NCI-H748 treated with DMSO at 0.1 percent for 48 hours (cell line): Measurements from ENCODE around the gene TOR4A.
A peak's percentile ranks its signal among the peaks of the same experiment; 100 is the strongest.
"Not testable (repeated sequence)": the region's sequence is repeated elsewhere in the genome, so short reads cannot be mapped to it uniquely, and the experiment has no call there.

Experiments
- DNase-seq: peaks from one replicate; lab custom pipeline; 2025; lab: John Stamatoyannopoulos, UW

The TOR4A gene

GRCh38 chr9:137237759-137238726 lies 39.5 kb upstream of the TOR4A start:
- no peak for DNase-seq

GRCh38 chr9:137239541-137240200 lies 37.9 kb upstream of the TOR4A start:
- not testable (repeated sequence) for DNase-seq

GRCh38 chr9:137240318-137240840 lies 37.1 kb upstream of the TOR4A start:
- no peak for DNase-seq

- DNase-seq = peak; percentile 99
Measured at GRCh38 chr9:137240841-137241489, 36.6 kb upstream of the TOR4A start, which contains the start of gene TUBB4B. Gene TUBB4B (plus strand): TSS chr9:137241287. CDS start chr9:137241361, 74 bp downstream.

- DNase-seq = no peak
Measured at GRCh38 chr9:137241490-137242268, 35.8 kb upstream of the TOR4A start.

GRCh38 chr9:137242269-137243203 lies 35.0 kb upstream of the TOR4A start:
- no peak for DNase-seq

- not testable (repeated sequence) for DNase-seq
Measured at GRCh38 chr9:137243266-137243625, 34.3 kb upstream of the TOR4A start.

GRCh38 chr9:137243626-137244485 lies 33.7 kb upstream of the TOR4A start:
- DNase-seq = no peak

GRCh38 chr9:137244486-137245449 lies 32.8 kb upstream of the TOR4A start:
- no peak for DNase-seq

GRCh38 chr9:137245450-137246421 lies 31.8 kb upstream of the TOR4A start:
- no peak for DNase-seq

- DNase-seq = no peak
Measured at GRCh38 chr9:137247135-137247915, 30.2 kb upstream of the TOR4A start.

- no peak for DNase-seq
Measured at GRCh38 chr9:137247916-137248175, 29.7 kb upstream of the TOR4A start.

- no peak for DNase-seq
Measured at GRCh38 chr9:137250329-137251193, 27.0 kb upstream of the TOR4A start.

- DNase-seq = no peak
Measured at GRCh38 chr9:137251194-137251461, 26.4 kb upstream of the TOR4A start, which contains the start of gene STPG3. Gene STPG3 (plus strand): TSS chr9:137251286. CDS start chr9:137251287, 1 bp downstream.

- no peak for DNase-seq
Measured at GRCh38 chr9:137251490-137252268, 25.8 kb upstream of the TOR4A start.
